Stimulated activated CD4-positive, alpha-beta T cell treated with anti-CD3 and anti-CD28 coated beads, Interleukin-2, amount 100 ng/mL, for 4 hours (primary cell): ENCODE measurements around the gene KCTD5.
"Not testable (repeated sequence)": the region's sequence is repeated elsewhere in the genome, so short reads cannot be mapped to it uniquely, and the experiment has no call there.

ENCODE experiments used
- DNase-seq: peaks from one replicate; pipeline ENCODE4 v3.0.0-alpha.2; 2020; ENCODE audit warnings: low read depth

Gene KCTD5

GRCh38 chr16:2682209-2683021, at the start of gene KCTD5:
TSS of gene KCTD5 (plus strand) at chr16:2682523. CDS start at chr16:2682549, 26 bp downstream.
- peak; percentile 96 for DNase-seq

GRCh38 chr16:2639071-2639721, 43.1 kb upstream of the KCTD5 start:
- not testable (repeated sequence) for DNase-seq

- not testable (repeated sequence) for DNase-seq
Measured at GRCh38 chr16:2639722-2640072, 42.6 kb upstream of the KCTD5 start.

GRCh38 chr16:2642561-2642960, 39.8 kb upstream of the KCTD5 start:
- DNase-seq: not testable (repeated sequence)

GRCh38 chr16:2644754-2645453, 37.4 kb upstream of the KCTD5 start:
- DNase-seq: not testable (repeated sequence)

- not testable (repeated sequence) for DNase-seq
Measured at GRCh38 chr16:2651268-2651871, 31.0 kb upstream of the KCTD5 start.

- not testable (repeated sequence) for DNase-seq
Measured at GRCh38 chr16:2653915-2654314, 28.4 kb upstream of the KCTD5 start.

GRCh38 chr16:2654949-2655348, 27.4 kb upstream of the KCTD5 start:
- not testable (repeated sequence) for DNase-seq

- no peak for DNase-seq
Measured at GRCh38 chr16:2656985-2657384, 25.3 kb upstream of the KCTD5 start.

- not testable (repeated sequence) for DNase-seq
Measured at GRCh38 chr16:2657803-2658202, 24.5 kb upstream of the KCTD5 start.

- not testable (repeated sequence) for DNase-seq
Measured at GRCh38 chr16:2659560-2659959, 22.8 kb upstream of the KCTD5 start.

- not testable (repeated sequence) for DNase-seq
Measured at GRCh38 chr16:2660014-2660662, 22.2 kb upstream of the KCTD5 start.

- not testable (repeated sequence) for DNase-seq
Measured at GRCh38 chr16:2660755-2661373, 21.5 kb upstream of the KCTD5 start.

GRCh38 chr16:2663553-2664546, 18.5 kb upstream of the KCTD5 start:
- no peak for DNase-seq

GRCh38 chr16:2664574-2664982, 17.7 kb upstream of the KCTD5 start:
- no peak for DNase-seq

- not testable (repeated sequence) for DNase-seq
Measured at GRCh38 chr16:2666671-2667070, 15.7 kb upstream of the KCTD5 start.

GRCh38 chr16:2669587-2669986, 12.7 kb upstream of the KCTD5 start:
- DNase-seq: not testable (repeated sequence)

GRCh38 chr16:2670017-2670416, 12.3 kb upstream of the KCTD5 start:
- DNase-seq: peak; percentile 34

GRCh38 chr16:2671193-2671592, 11.1 kb upstream of the KCTD5 start:
- DNase-seq: not testable (repeated sequence)

GRCh38 chr16:2671741-2672140, 10.6 kb upstream of the KCTD5 start:
- no peak for DNase-seq
